ENCODE results near the gene BOLA3. TPM values are rescaled to one million over a fixed set of nuclear protein-coding genes. Genes with fewer than 3 reads are reported as not detected.

Gene BOLA3, protein sequence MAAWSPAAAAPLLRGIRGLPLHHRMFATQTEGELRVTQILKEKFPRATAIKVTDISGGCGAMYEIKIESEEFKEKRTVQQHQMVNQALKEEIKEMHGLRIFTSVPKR
- total RNA-seq: 24.2 and 28.6 TPM in 2 replicates

DNA sequence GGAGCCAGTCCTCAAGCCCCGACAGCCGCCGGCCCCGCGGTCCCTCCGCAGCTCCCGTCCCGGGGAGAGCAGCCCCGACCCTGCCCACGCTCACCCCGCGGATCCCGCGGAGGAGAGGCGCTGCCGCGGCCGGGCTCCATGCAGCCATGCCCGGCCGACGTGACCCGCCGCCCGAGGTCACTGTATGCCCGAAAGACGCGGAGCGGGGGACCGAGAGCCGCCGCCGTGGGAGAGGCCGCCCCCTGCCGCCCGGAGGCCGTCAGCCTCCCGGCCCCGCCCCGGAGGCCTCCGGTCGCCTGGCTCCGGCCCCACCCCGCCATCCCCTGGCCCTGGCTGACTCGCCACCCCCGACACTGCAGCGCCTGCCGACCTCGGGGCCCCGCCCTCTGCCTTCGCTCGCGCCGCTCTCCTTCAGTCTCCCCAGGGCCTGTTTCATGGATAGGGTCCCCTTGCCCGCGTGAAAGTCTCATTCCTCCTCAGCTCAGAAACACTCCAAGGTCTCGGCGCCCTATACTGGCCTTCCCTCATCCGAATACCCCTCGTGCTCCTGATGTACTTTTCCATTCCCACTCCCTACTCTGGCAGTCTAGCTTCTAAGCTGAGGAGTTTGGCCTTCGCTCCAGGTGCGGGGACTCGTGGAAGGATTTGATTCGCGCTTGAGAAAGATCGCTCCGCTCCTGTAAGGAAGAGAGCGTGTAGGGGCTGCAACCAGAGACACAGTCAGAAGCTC, at the start of gene BOLA3:
Gene BOLA3 (minus strand): TSS at position 186 of the 730 bp plus-strand sequence. CDS start 38 bp downstream, at position 148.

DNA sequence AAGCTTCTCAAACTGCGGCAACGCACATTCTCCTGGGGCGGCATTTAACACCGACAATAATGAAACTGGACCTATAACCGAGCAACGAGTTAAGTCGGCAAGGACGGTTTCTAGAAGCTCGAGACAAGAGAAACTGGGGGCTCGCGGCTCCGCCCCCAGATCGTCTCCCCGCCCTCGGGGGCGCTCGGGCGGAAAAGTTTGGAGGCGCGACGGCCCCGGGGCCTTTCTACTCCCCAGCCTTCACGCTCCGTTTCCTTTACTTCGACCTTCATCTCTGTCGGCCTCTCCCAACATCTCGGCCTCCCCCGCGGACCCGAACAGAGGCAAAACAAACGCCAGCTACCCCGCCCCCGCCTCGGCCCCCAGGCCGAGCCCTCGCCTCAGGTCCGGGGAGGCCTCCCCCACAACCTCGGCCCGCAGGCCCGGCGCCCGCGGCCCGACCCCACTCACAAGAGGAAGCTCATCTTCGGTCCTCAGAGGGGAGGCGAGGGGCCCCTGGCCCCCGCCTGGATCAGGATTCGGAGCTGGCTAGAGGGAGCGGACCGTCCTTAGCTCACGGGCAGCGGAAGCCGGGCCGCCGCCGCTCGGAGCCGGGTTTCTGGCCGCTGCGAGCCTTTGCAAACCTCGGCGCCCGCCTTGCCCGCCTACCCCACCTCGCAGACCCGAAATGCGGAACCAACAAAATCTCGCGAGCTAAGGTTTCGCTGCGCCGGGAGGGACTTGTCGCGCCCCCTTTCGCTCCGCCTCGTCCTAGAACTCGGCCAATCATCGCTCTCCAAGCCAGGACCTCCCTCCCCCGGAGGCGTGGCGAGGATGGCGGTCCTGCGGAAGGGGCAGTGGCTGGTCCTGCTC, 30.7 kb upstream of the BOLA3 start, which contains the start of gene MOB1A:
Gene MOB1A (minus strand): TSS at position 669 of the 852 bp plus-strand sequence. CDS start 205 bp downstream, at position 464.

Other genes starting within 250 kb of the BOLA3 start
- 44.7 and 47.1 TPM in 2 replicates for gene DGUOK, start 221.0 kb downstream of the BOLA3 start, total RNA-seq
- 2.0 and 2.5 TPM in 2 replicates for gene TET3, start 163.0 kb downstream of the BOLA3 start, total RNA-seq
- gene MOB1A, start 31.0 kb upstream of the BOLA3 start, total RNA-seq: 164 and 165 TPM in 2 replicates
- gene MTHFD2, start 50.7 kb upstream of the BOLA3 start, total RNA-seq: 117 and 136 TPM in 2 replicates
- 2.2 and 2.7 TPM in 2 replicates for gene SLC4A5, start 195.5 kb upstream of the BOLA3 start, total RNA-seq
- gene DCTN1, start 232.4 kb upstream of the BOLA3 start, total RNA-seq: 141 and 144 TPM in 2 replicates

Data from articular chondrocyte of knee joint (primary cell).